OCI-LY7 (cell line): Measurements from ENCODE around the gene KIAA0586. TPM values are rescaled to one million over a fixed set of nuclear protein-coding genes. Genes with fewer than 3 reads are reported as not detected.
"Not testable (repeated sequence)": the region's sequence is repeated elsewhere in the genome, so short reads cannot be mapped to it uniquely, and the experiment has no call there.

ENCODE experiments used
- BruUV-seq: library from RNA; stranded (reverse); fragments of 400-500 nt; replicated peaks from 2 replicates; lab custom pipeline; 2021; lab: Mats Ljungman, UMichigan
- CTCF ChIA-PET: fragments of 300-600 bp; sonication (Branson Sonifier 250); formaldehyde crosslinking; loops from one replicate; lab custom pipeline; 2022; ENCODE audit warnings: antibody characterized with exemption; ENCODE audit not compliant: unreplicated experiment; lab: Charles Lee
- POLR2A ChIA-PET: fragments of 300-600 bp; sonication (Branson Sonifier 250); formaldehyde crosslinking; loops from one replicate; lab custom pipeline; 2022; ENCODE audit warnings: antibody characterized with exemption; lab: Charles Lee
- DNase-seq: peaks from one replicate; pipeline ENCODE4 v3.0.0-alpha.2; 2015; ENCODE audit warnings: low spot score
- H2AFZ ChIP-seq: fragments of 200-600 bp; sonication (generic), shearing (Covaris generic); 2 replicates; pipeline ENCODE4 v1.6.1; 2014; ENCODE audit warnings: mild to moderate bottlenecking, antibody characterized with exemption, low read length, moderate library complexity
- H3K27ac ChIP-seq: fragments of 200-600 bp; sonication (generic); 2 replicates; pipeline ENCODE4 v1.5.1; 2014; ENCODE audit warnings: mixed run types, low read depth, mild to moderate bottlenecking, moderate library complexity, low read length, inconsistent platforms; ENCODE audit not compliant: poor library complexity, severe bottlenecking
- H3K36me3 ChIP-seq: fragments of 200-600 bp; sonication (generic); 2 replicates; pipeline ENCODE4 v1.6.1; 2014; ENCODE audit warnings: mild to moderate bottlenecking, antibody characterized with exemption, low read length, moderate library complexity, mixed read lengths; ENCODE audit not compliant: insufficient read depth
- H3K4me1 ChIP-seq: fragments of 200-600 bp; sonication (generic); 2 replicates; pipeline ENCODE4 v1.5.1; 2014; ENCODE audit warnings: mild to moderate bottlenecking, low read length; ENCODE audit not compliant: insufficient read depth, poor library complexity, severe bottlenecking
- H3K4me2 ChIP-seq: fragments of 200-600 bp; sonication (generic); 2 replicates; pipeline ENCODE4 v1.6.1; 2014; ENCODE audit warnings: mild to moderate bottlenecking, low read length
- H3K4me3 ChIP-seq: fragments of 200-600 bp; sonication (generic); 2 replicates; pipeline ENCODE4 v1.5.1; 2014; ENCODE audit warnings: mild to moderate bottlenecking, low read depth, low read length; ENCODE audit not compliant: poor library complexity, severe bottlenecking
- H3K79me2 ChIP-seq: fragments of 200-600 bp; sonication (generic); 2 replicates; pipeline ENCODE4 v1.6.1; 2016; ENCODE audit warnings: low read depth, mild to moderate bottlenecking, low read length, moderate library complexity, mixed read lengths; ENCODE audit not compliant: insufficient read depth
- H3K9me2 ChIP-seq: fragments of 200-600 bp; sonication (generic); 2 replicates; pipeline ENCODE4 v1.6.1; 2016; ENCODE audit warnings: mild to moderate bottlenecking, low read length, mixed read lengths; ENCODE audit not compliant: insufficient read depth
- H3K9me3 ChIP-seq: fragments of 200-600 bp; sonication (generic); 2 replicates; pipeline ENCODE4 v1.6.1; 2014; ENCODE audit warnings: mild to moderate bottlenecking, mixed run types, low read length, mixed read lengths
- H4K20me1 ChIP-seq: fragments of 200-600 bp; sonication (generic); 2 replicates; pipeline ENCODE4 v1.6.1; 2014; ENCODE audit warnings: mild to moderate bottlenecking, antibody characterized with exemption, low read length, moderate library complexity, mixed read lengths; ENCODE audit not compliant: insufficient read depth
- CTCF ChIP-seq: fragments of 200-600 bp; sonication (generic); conservative IDR thresholded peaks from 2 replicates; pipeline ENCODE4 v1.5.1; 2014; ENCODE audit warnings: mild to moderate bottlenecking, antibody characterized with exemption, low read length, moderate library complexity, mixed read lengths
- EZH2phosphoT487 ChIP-seq: fragments of 200-600 bp; sonication (generic); IDR thresholded peaks from 2 replicates; pipeline ENCODE4 v1.6.1; 2018; ENCODE audit warnings: low read depth, borderline replicate concordance, mild to moderate bottlenecking, mixed run types, antibody characterized with exemption, low read length, moderate library complexity, mixed read lengths
- intact Hi-C: fragments of 100-400 bp; cut with micrococcal nuclease; formaldehyde crosslinking; loops from one replicate; pipeline ENCODE4 v1.10.0; 2022; ENCODE audit not compliant: unreplicated experiment
- total RNA-seq, 2 experiments: library from RNA; depleted of rRNA in 1 of 2; stranded (reverse); fragments of >200 nt in 1 of 2; shearing (Covaris generic) in 1 of 2; gene quantifications; 2 replicates each; pipeline ENCODE4 v1.2.3, GENCODE V29; 2014 to 2022

The KIAA0586 gene
- total RNA-seq, 2 experiments from 2014 or later, result 20.5 to 41.7 TPM

DNA sequence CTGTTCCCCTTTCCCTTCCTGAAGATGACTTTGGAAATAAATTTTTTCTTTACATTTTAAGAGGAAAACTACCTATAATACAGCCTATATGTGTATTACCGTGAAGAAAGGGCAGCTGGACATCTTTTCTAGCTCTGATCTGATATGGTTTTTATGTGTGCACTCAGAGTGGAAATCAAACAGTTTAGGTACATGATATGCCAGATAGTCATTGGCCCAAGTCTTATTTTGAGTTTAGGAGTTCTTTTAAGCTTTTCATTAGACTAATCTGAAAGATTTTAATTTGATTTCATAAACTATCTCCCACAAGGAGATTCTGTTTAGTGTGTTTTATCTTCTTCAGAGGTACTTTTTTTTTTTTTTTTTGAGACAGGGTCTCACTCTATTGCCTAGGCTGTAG is 48.8 kb downstream of the KIAA0586 start:
- BruUV-seq, result no TSS peak
- intact Hi-C loops, result no loop called here

DNA sequence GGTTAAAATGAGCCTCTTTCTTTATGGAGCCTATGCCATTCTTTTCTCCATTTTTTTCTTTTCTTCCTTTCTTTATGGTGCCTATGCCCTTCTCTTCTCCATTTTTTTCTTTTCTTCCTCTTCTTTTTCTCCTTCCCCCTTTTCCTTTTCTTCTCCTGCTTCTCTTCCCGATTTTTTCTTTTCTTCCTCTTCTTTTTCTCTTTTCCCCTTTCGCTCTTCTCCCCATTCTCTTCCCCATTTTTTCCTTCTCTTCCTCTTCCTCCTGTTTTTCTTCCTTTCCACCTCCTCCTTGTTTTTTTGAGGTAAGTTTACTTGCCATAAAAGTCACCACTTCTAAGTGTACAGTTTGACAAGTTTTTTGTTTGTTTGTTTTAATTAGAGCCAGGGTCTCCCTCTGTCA is 50.1 kb downstream of the KIAA0586 start:
- Histone ChIP-seq H4K20me1 (no peaks in the 10 kb centered on the region), H3K4me1 (peaks cover 3% of the 10 kb centered on the region), H2AFZ (no peak overlapping the region), H3K9me3 (no peaks in the 10 kb centered on the region), H3K36me3 (peaks cover 57% of the 10 kb centered on the region), H3K9me2 (no peaks in the 10 kb centered on the region), H3K79me2 (no peaks in the 10 kb centered on the region), H3K4me3 (no peak overlapping the region), H3K4me2 (no peak overlapping the region), H3K27ac (no peak overlapping the region)
- POLR2A ChIA-PET, result no interaction called here
- TF ChIP-seq CTCF (no peak), EZH2phosphoT487 (no peak)
- CTCF ChIA-PET, result no interaction called here
- intact Hi-C loops, result no loop called here
- BruUV-seq, result no TSS peak
- no peak for DNase-seq

More for the DNA sequence above, 48.8 kb downstream of the KIAA0586 start:
- Histone ChIP-seq H3K27ac (no peak overlapping the region), H3K9me3 (no peaks in the 10 kb centered on the region), H3K9me2 (no peaks in the 10 kb centered on the region), H3K4me3 (no peak overlapping the region), H4K20me1 (no peaks in the 10 kb centered on the region), H3K4me1 (peaks cover 3% of the 10 kb centered on the region), H2AFZ (no peak overlapping the region), H3K79me2 (no peaks in the 10 kb centered on the region), H3K4me2 (no peak overlapping the region), H3K36me3 (peaks cover 67% of the 10 kb centered on the region)
- DNase-seq, result no peak
- TF ChIP-seq EZH2phosphoT487 (no peak), CTCF (no peak)
- CTCF ChIA-PET, result no interaction called here
- POLR2A ChIA-PET, result interaction anchor here (0.6 to 1.2 kb wide), 2 partner anchors 10 to 35 kb away, joined by 3 read pairs; no protein-coding TSS in a partner anchor

- H3K4me2 ChIP-seq, H3K4me1 ChIP-seq, H3K27ac ChIP-seq, H3K9me3 ChIP-seq, H3K4me3 ChIP-seq, intact Hi-C loops, BruUV-seq, H3K9me2 ChIP-seq, H3K79me2 ChIP-seq, DNase-seq, POLR2A ChIA-PET, CTCF ChIA-PET, H2AFZ ChIP-seq, H4K20me1 ChIP-seq: not testable (repeated sequence)
- H3K36me3 ChIP-seq, result peaks cover 58% of the 10 kb centered on the region
Observed at GRCh38 chr14:58478329-58478728, 50.8 kb downstream of the KIAA0586 start.
